HepG2 (cell line): ENCODE measurements around the gene RPGRIP1. TPM values are rescaled to one million over a fixed set of nuclear protein-coding genes. Genes with fewer than 3 reads are reported as not detected.

Experiments
- ATAC-seq: fragments of 200-7000 bp; cut with Tn5 transposase; 3 replicates; pipeline ENCODE4 v1.9.1; 2020; ENCODE audit warnings: mild to moderate bottlenecking, moderate library complexity
- BruUV-seq: library from RNA; stranded (reverse); fragments of 400-500 nt; replicated peaks from 2 replicates; lab custom pipeline; 2021; lab: Mats Ljungman, UMichigan
- CTCF ChIA-PET: fragments of 300-600 bp; formaldehyde crosslinking; extraction: SDS; loops from one replicate; lab custom pipeline; 2021; ENCODE audit warnings: low total read pairs, inconsistent platforms, low intra/inter-chr PET ratio; lab: Yijun Ruan, JAX
- POLR2A ChIA-PET: fragments of 350-600 bp; sonication (Branson Sonifier 250); formaldehyde crosslinking; loops from one replicate; lab custom pipeline; 2020; ENCODE audit warnings: antibody characterized with exemption, inconsistent platforms; lab: Yijun Ruan, JAX
- DNase-seq: peaks from one replicate; pipeline ENCODE4 v3.0.0-alpha.2; 2015; ENCODE audit warnings: low spot score
- FAIRE-seq: peaks from 3 replicates; lab custom pipeline; 2011; peaks lifted over from hg19 to GRCh38; lab: Jason Lieb, UNC
- H2AFZ ChIP-seq: one replicate; pipeline ENCODE4 v1.6.1; 2011; ENCODE audit warnings: low read length, inconsistent platforms
- H3K27ac ChIP-seq: fragments of 300-600 bp; 3 replicates; pipeline ENCODE4 v1.8.0; 2011; ENCODE audit warnings: mixed run types, mild to moderate bottlenecking, mixed read lengths, low read length, inconsistent platforms; ENCODE audit not compliant: insufficient read depth; ENCODE audit errors: extremely low read length
- H3K27me3 ChIP-seq, 2 experiments: fragments of 200-600 bp in 1 of 2; 2 replicates in 1 of 2; 3 replicates in 1 of 2; pipeline versions ENCODE4 v1.6.0 to v1.8.0; 2011; ENCODE audit warnings: low read length in 2 of 2, mild to moderate bottlenecking in 2 of 2, moderate library complexity in 2 of 2, inconsistent platforms in 1 of 2; ENCODE audit not compliant: insufficient read depth in 2 of 2, control insufficient read depth in 1 of 2
- H3K36me3 ChIP-seq, 2 experiments: fragments of 200-600 bp in 1 of 2; replicated peaks in 1 of 2; 2 replicates in 1 of 2; 3 replicates in 1 of 2; pipeline versions ENCODE4 v1.5.1 to v1.8.0; 2011; ENCODE audit warnings: low read length in 2 of 2, inconsistent platforms in 1 of 2; ENCODE audit not compliant: insufficient read depth in 2 of 2, control insufficient read depth in 1 of 2
- H3K4me1 ChIP-seq: 2 replicates; pipeline ENCODE4 v1.5.1; 2012; ENCODE audit warnings: low read length, inconsistent platforms; ENCODE audit not compliant: insufficient read depth
- H3K4me2 ChIP-seq: 2 replicates; pipeline ENCODE4 v1.6.0; 2011; ENCODE audit warnings: low read depth, low read length, inconsistent platforms
- H3K4me3 ChIP-seq, 3 experiments: fragments of 200-600 bp in 1 of 3; sonication (generic), shearing (Covaris generic) in 1 of 3; replicated peaks in 1 of 3; 2 replicates each; pipeline ENCODE4 v1.5.1; 2011 to 2016; ENCODE audit warnings: low read length in 3 of 3, inconsistent platforms in 2 of 3, low read depth in 2 of 3, mild to moderate bottlenecking in 2 of 3, control low read depth in 1 of 3, mixed read lengths in 1 of 3; ENCODE audit not compliant: insufficient read depth in 1 of 3
- H3K79me2 ChIP-seq: one replicate; pipeline ENCODE4 v1.6.1; 2011; ENCODE audit warnings: low read length, inconsistent platforms; ENCODE audit not compliant: insufficient read depth
- H3K9ac ChIP-seq: 2 replicates; pipeline ENCODE4 v1.6.0; 2011; ENCODE audit warnings: mild to moderate bottlenecking, low read depth, low read length, inconsistent platforms; ENCODE audit not compliant: insufficient read depth
- H3K9me3 ChIP-seq: 2 replicates; pipeline ENCODE4 v1.5.1; 2012; ENCODE audit warnings: mild to moderate bottlenecking, low read length
- H4K20me1 ChIP-seq: 2 replicates; pipeline ENCODE4 v1.6.0; 2011; ENCODE audit warnings: inconsistent platforms, mild to moderate bottlenecking, low read length, moderate library complexity; ENCODE audit not compliant: insufficient read depth
- ISX ChIP-seq: sonication (generic); formaldehyde crosslinking; conservative IDR thresholded peaks from 2 replicates; pipeline ENCODE4 v1.5.0; 2020; ENCODE audit warnings: missing genetic modification reagents
- MIER2 ChIP-seq: IDR thresholded peaks from 2 replicates; pipeline ENCODE4 v1.6.1; 2016; ENCODE audit warnings: missing biosample characterization, missing genetic modification reagents
- PCBP1 ChIP-seq: fragments of 200-400 bp; formaldehyde crosslinking; IDR thresholded peaks from 2 replicates; pipeline ENCODE4 v1.6.1; 2017; ENCODE audit warnings: mild to moderate bottlenecking, low read depth, low read length, borderline replicate concordance
- RBM22 ChIP-seq: fragments of 200-400 bp; formaldehyde crosslinking; optimal IDR thresholded peaks from 2 replicates; pipeline ENCODE3; 2017; ENCODE audit warnings: mild to moderate bottlenecking, low read length, moderate library complexity
- ZBTB7A ChIP-seq: sonication (generic); formaldehyde crosslinking; IDR thresholded peaks from 2 replicates; pipeline ENCODE4 v1.8.0; 2022; ENCODE audit warnings: mild to moderate bottlenecking, missing genetic modification reagents
- ZSCAN20 ChIP-seq: sonication (generic); formaldehyde crosslinking; IDR thresholded peaks from 2 replicates; pipeline ENCODE4 v1.4.0; 2020; ENCODE audit warnings: missing genetic modification reagents, mild to moderate bottlenecking, borderline replicate concordance
- whole genome bisulfite sequencing: methylation state at CpG from one replicate; pipeline ENCODE4 v1.1.6; 2017; ENCODE audit warnings: low lambda C conversion rate; 5-methylcytosine and 5-hydroxymethylcytosine counted together
- in situ Hi-C: cut with HindIII; loops from 2 replicates; pipeline ENCODE4 v1.10.0; 2017; ENCODE audit warnings: low pct_unique_long_range_greater_than_20kb; ENCODE audit not compliant: extremely low pct_ligation_motif_present
- intact Hi-C: fragments of 100-400 bp; cut with micrococcal nuclease; formaldehyde crosslinking; loops from one replicate; pipeline ENCODE4 v1.10.0; 2022; ENCODE audit not compliant: unreplicated experiment
- polyA plus RNA-seq, 8 experiments: library from polyadenylated mRNA; depleted of rRNA in 3 of 8; stranded (reverse) in 7 of 8; unstranded in 1 of 8; fragments of >200 nt; fragmentation: Illumina TruSeq in 4 of 8; extraction: Trizol in 4 of 8; gene quantifications; 2 replicates each; pipeline versions ENCODE4 v1.2.1 to v1.2.3, GENCODE V29; 2011 to 2016; ENCODE audit warnings: low read depth in 4 of 8, missing spikeins in 1 of 8, mixed read lengths in 1 of 8; ENCODE audit not compliant: insufficient read depth in 1 of 8
- total RNA-seq, 5 experiments: library from RNA; depleted of rRNA; stranded (reverse); fragments of >200 nt; fragmentation: Illumina TruSeq; extraction: Trizol; gene quantifications; 2 replicates each; pipeline ENCODE4 v1.2.3, GENCODE V29; 2016; ENCODE audit warnings: low read depth in 1 of 5
- TF ChIP-seq, protein P1 (sequence below): sonication (generic); formaldehyde crosslinking; IDR thresholded peaks from 2 replicates; pipeline ENCODE4 v1.5.0; 2020; ENCODE audit warnings: mild to moderate bottlenecking, missing genetic modification reagents, borderline replicate concordance

RPGRIP1 gene
- total and polyA plus RNA-seq, 2 of the 13 experiments (the other 11 are each of a cell fraction or from before 2014, with no cell fraction given), result 0.13 to 1.1 TPM

DNA sequence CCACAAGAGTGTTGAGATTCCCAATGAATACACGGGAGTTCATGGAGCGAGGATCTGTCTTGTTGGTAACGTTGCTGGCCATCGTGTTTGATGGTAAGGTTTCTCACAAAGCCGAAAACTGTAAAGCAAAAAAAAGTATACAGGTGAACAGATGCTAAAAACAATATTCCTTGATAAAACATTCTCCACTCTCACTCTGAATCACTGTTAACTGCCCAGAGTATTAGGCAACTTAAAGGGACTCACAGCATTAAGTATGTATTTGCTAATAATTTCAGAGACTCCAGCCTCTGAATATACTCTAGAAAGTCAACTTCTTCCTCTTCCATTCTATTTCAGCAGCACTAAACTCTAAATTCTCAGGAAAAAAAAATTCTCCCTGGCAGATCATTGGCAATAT, 45.8 kb upstream of the RPGRIP1 start:
- H3K79me2 ChIP-seq, result peaks cover 100% of the 10 kb centered on the region
- POLR2A ChIA-PET, result no interaction called here
- no peaks in the 10 kb centered on the region for H3K27me3 ChIP-seq
- intact Hi-C loops (loop anchor here (10.0 kb wide), 1 partner anchor 321 kb away; no protein-coding TSS in a partner anchor), in situ Hi-C loops (no loop called here)
- H3K4me2 ChIP-seq, result no peak overlapping the region
- 95% methylated on average over 5 of the region's 5 CpGs for WGBS
- no peak for ATAC-seq
- no peak overlapping the region for H3K4me3 ChIP-seq
- peaks cover 99% of the 10 kb centered on the region for H4K20me1 ChIP-seq
- H3K27ac ChIP-seq, result no peak overlapping the region
- H3K9ac ChIP-seq, result no peak overlapping the region
- no peak overlapping the region for H2AFZ ChIP-seq
- TF ChIP-seq PCBP1, result no peak
- no peak for TF ChIP-seq ZSCAN20 (CRISPR knock-in tag)
- no peak for TF ChIP-seq ISX (CRISPR knock-in tag)
- TF ChIP-seq MIER2 (CRISPR knock-in tag), result no peak
- no peak for TF ChIP-seq ZBTB7A (CRISPR knock-in tag)
- peak; percentile 68 for TF ChIP-seq RBM22
- TF ChIP-seq, protein P1, sequence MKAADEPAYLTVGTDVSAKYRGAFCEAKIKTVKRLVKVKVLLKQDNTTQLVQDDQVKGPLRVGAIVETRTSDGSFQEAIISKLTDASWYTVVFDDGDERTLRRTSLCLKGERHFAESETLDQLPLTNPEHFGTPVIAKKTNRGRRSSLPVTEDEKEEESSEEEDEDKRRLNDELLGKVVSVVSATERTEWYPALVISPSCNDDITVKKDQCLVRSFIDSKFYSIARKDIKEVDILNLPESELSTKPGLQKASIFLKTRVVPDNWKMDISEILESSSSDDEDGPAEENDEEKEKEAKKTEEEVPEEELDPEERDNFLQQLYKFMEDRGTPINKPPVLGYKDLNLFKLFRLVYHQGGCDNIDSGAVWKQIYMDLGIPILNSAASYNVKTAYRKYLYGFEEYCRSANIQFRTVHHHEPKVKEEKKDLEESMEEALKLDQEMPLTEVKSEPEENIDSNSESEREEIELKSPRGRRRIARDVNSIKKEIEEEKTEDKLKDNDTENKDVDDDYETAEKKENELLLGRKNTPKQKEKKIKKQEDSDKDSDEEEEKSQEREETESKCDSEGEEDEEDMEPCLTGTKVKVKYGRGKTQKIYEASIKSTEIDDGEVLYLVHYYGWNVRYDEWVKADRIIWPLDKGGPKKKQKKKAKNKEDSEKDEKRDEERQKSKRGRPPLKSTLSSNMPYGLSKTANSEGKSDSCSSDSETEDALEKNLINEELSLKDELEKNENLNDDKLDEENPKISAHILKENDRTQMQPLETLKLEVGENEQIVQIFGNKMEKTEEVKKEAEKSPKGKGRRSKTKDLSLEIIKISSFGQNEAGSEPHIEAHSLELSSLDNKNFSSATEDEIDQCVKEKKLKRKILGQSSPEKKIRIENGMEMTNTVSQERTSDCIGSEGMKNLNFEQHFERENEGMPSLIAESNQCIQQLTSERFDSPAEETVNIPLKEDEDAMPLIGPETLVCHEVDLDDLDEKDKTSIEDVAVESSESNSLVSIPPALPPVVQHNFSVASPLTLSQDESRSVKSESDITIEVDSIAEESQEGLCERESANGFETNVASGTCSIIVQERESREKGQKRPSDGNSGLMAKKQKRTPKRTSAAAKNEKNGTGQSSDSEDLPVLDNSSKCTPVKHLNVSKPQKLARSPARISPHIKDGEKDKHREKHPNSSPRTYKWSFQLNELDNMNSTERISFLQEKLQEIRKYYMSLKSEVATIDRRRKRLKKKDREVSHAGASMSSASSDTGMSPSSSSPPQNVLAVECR (CRISPR knock-in tag), result 0 out of 2 replicates have a peak, but pooled peaks have one; percentile 16
- DNase-seq, result no peak
- CTCF ChIA-PET, result no interaction called here
- peaks cover 36% of the 10 kb centered on the region for H3K4me1 ChIP-seq
- FAIRE-seq, result no peak
- H3K9me3 ChIP-seq, result no peaks in the 10 kb centered on the region
- H3K36me3 ChIP-seq, result peaks cover 30 to 97% of the 10 kb centered on the region in 2 experiments
- BruUV-seq, result no TSS peak
